B cell (primary cell): Measurements from ENCODE around the gene SIRT3. TPM values are rescaled to one million over a fixed set of nuclear protein-coding genes. Genes with fewer than 3 reads are reported as not detected.

ENCODE experiments used
- ATAC-seq: fragments of 200-7000 bp; cut with Tn5 transposase; one replicate; pipeline ENCODE4 v1.10.0; 2021; ENCODE audit warnings: low read depth, mild to moderate bottlenecking, moderate number of reproducible peaks, moderate library complexity
- CTCF ChIA-PET: fragments of 350-600 bp; sonication (Branson Sonifier 250); formaldehyde crosslinking; loops from one replicate; lab custom pipeline; 2021; ENCODE audit warnings: antibody characterized with exemption, inconsistent platforms; lab: Charles Lee
- POLR2A ChIA-PET: fragments of 350-600 bp; sonication (Branson Sonifier 250); formaldehyde crosslinking; loops from one replicate; lab custom pipeline; 2021; ENCODE audit warnings: antibody characterized with exemption; lab: Charles Lee
- DNase-seq: peaks from one replicate; pipeline ENCODE4 v3.0.0; 2013
- H2AFZ ChIP-seq: 2 replicates; pipeline ENCODE4 v1.6.1; 2012; ENCODE audit warnings: mild to moderate bottlenecking, low read depth, low read length; ENCODE audit not compliant: insufficient read depth, poor library complexity, severe bottlenecking
- H3K27ac ChIP-seq, 2 donors: 1 replicate in 1 of 2; 2 replicates in 1 of 2; pipeline ENCODE4 v1.5.1; 2012 to 2013; ENCODE audit warnings: low read length in 2 of 2, mild to moderate bottlenecking in 2 of 2, moderate library complexity in 1 of 2
- H3K27me3 ChIP-seq, 4 experiments: fragments of 200-600 bp in 1 of 4; sonication (generic) in 1 of 4; replicated peaks in 1 of 4; 1 replicate in 2 of 4; 2 replicates in 2 of 4; pipeline versions ENCODE4 v1.6.1 to v1.7.0; 2013 to 2016; ENCODE audit warnings: low read length in 3 of 4, mild to moderate bottlenecking in 2 of 4, mixed read lengths in 1 of 4, moderate library complexity in 1 of 4; ENCODE audit not compliant: insufficient read depth in 4 of 4, control insufficient read depth in 3 of 4; ENCODE audit errors: control extremely low read depth in 1 of 4
- H3K36me3 ChIP-seq, 2 experiments: replicated peaks in 1 of 2; 1 replicate in 1 of 2; 2 replicates in 1 of 2; pipeline versions ENCODE4 v1.6.1 to v1.7.1; 2013; ENCODE audit warnings: low read length in 1 of 2; ENCODE audit not compliant: insufficient read depth in 2 of 2, control insufficient read depth in 1 of 2; ENCODE audit errors: control extremely low read depth in 1 of 2, extremely low read depth in 1 of 2
- H3K4me1 ChIP-seq, 2 donors: fragments of 200-600 bp in 1 of 2; sonication (generic) in 1 of 2; 1 replicate in 1 of 2; 2 replicates in 1 of 2; pipeline versions ENCODE4 v1.5.1 to v1.6.1; 2013 to 2017; ENCODE audit warnings: low read length in 2 of 2; ENCODE audit not compliant: control insufficient read depth in 2 of 2, insufficient read depth in 2 of 2
- H3K4me2 ChIP-seq: replicated peaks from 2 replicates; pipeline ENCODE3; 2012; ENCODE audit warnings: mild to moderate bottlenecking, low read depth, low read length; ENCODE audit not compliant: poor library complexity, severe bottlenecking
- H3K4me3 ChIP-seq, 5 experiments: fragments of 200-600 bp in 1 of 5; sonication (generic) in 1 of 5; 1 replicate in 3 of 5; 2 replicates in 2 of 5; pipeline versions ENCODE4 v1.5.1 to v1.7.0; 2011 to 2016; ENCODE audit warnings: low read length in 4 of 5, mild to moderate bottlenecking in 4 of 5, low read depth in 2 of 5, control low read depth in 1 of 5, moderate library complexity in 1 of 5; ENCODE audit not compliant: insufficient read depth in 1 of 5; ENCODE audit errors: control extremely low read depth in 1 of 5, extremely low read depth in 1 of 5
- H3K79me2 ChIP-seq: fragments of 200-600 bp; sonication (generic); one replicate; pipeline ENCODE4 v1.6.0; 2016; ENCODE audit warnings: low read length; ENCODE audit not compliant: control insufficient read depth, insufficient read depth
- H3K9ac ChIP-seq: fragments of 200-600 bp; sonication (generic); 2 replicates; pipeline ENCODE4 v1.6.1; 2017; ENCODE audit warnings: mild to moderate bottlenecking, low read length, moderate library complexity
- H3K9me3 ChIP-seq, 3 donors: one replicate each; pipeline versions ENCODE4 v1.6.1 to v1.7.1; 2013; ENCODE audit warnings: low read length in 2 of 3; ENCODE audit not compliant: control insufficient read depth in 2 of 3, insufficient read depth in 1 of 3; ENCODE audit errors: control extremely low read depth in 1 of 3
- H4K20me1 ChIP-seq: 2 replicates; pipeline ENCODE4 v1.6.0; 2012; ENCODE audit warnings: mild to moderate bottlenecking, low read length; ENCODE audit not compliant: insufficient read depth, control insufficient read depth, poor library complexity, severe bottlenecking
- H3K27ac Mint-ChIP-seq: one replicate; pipeline ENCODE4 v1.8.0; 2021; ENCODE audit warnings: mixed read lengths
- H3K27me3 Mint-ChIP-seq: one replicate; pipeline ENCODE4 v1.8.0; 2021; ENCODE audit warnings: mixed read lengths
- H3K4me1 Mint-ChIP-seq: one replicate; pipeline ENCODE4 v1.8.0; 2021; ENCODE audit warnings: mixed read lengths
- H3K4me3 Mint-ChIP-seq: one replicate; pipeline ENCODE4 v1.8.0; 2021; ENCODE audit warnings: mixed read lengths
- H3K9me3 Mint-ChIP-seq: one replicate; pipeline ENCODE4 v1.8.0; 2022; ENCODE audit warnings: mixed read lengths; ENCODE audit not compliant: insufficient read depth
- EZH2 ChIP-seq: IDR thresholded peaks from 2 replicates; pipeline ENCODE4 v1.6.1; 2012; ENCODE audit warnings: borderline replicate concordance, low read depth, mild to moderate bottlenecking, moderate library complexity, low read length; ENCODE audit not compliant: insufficient read depth, poor library complexity, severe bottlenecking
- WGBS: methylation state at CpG from one replicate; pipeline ENCODE4 v1.1.5; 2013; ENCODE audit warnings: missing lambda C conversion rate; ENCODE audit not compliant: insufficient coverage; 5-methylcytosine and 5-hydroxymethylcytosine counted together
- intact Hi-C: fragments of 100-400 bp; cut with micrococcal nuclease; formaldehyde crosslinking; loops from one replicate; pipeline ENCODE4 v1.10.0; 2022
- polyA plus RNA-seq: library from polyadenylated mRNA; depleted of rRNA; stranded (reverse); fragments of >200 nt; gene quantifications from 2 replicates; pipeline ENCODE4 v1.2.3, GENCODE V29; 2012
- total RNA-seq, 2 donors: library from RNA; stranded (reverse); fragments of 120-200 nt in 1 of 2; gene quantifications; 1 replicate in 1 of 2; 2 replicates in 1 of 2; pipeline versions ENCODE4 v1.2.3 to v1.2.4, GENCODE V29; 2013 to 2022
- TF ChIP-seq, protein P1 (sequence below): fragments of 200-600 bp; IDR thresholded peaks from one replicate; pipeline ENCODE4 v1.8.0; 2022; ENCODE audit warnings: antibody characterized with exemption, mild to moderate bottlenecking

Gene SIRT3
- total and polyA plus RNA-seq, 2 donors (not counting 1 experiment from before 2014, with no cell fraction given), result 22.9 to 27.9 TPM

DNA sequence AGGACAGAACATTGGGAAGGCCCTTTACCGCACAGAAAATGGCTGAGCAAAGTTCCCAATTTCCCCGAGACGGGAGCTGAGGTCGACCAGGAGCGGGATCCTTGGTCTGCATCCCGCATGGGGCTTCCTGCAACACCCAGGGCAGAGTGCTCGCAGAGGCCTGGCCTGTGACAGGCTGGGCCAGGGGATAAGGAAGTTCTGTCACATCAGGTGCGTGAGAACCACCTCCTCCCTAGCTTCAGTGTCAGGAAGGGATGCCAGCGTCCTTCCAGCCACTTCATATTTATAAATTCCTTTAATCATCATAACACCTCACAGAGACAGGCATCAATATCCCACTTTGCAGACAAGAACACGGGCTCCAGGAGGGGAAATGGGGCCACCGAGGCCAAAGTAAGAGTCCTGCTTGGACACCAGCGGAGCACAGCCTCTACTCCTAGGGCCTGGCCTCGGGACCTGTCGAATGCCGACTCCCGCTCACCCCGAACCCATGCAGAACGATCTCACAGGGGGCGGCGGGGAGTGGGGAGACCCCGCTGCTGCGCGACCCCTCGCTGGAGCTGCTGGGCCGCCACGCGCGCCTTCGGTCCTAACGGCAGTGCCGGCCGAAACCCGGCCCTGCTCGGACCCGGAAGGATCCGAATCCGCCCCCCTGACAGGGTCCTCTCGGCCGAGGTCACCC is 29.5 kb downstream of the SIRT3 start:
- Histone ChIP-seq H3K4me2 (peak overlapping the region; percentile 98), H3K79me2 (peaks cover 73% of the 10 kb centered on the region), H3K9ac (peak overlapping the region; percentile 93), H3K36me3 (peaks cover 0 to 48% of the 10 kb centered on the region in 2 experiments), H4K20me1 (peaks cover 80% of the 10 kb centered on the region), H3K4me3 (peak overlapping the region; percentile 43 to 98 (median 89)), H3K27me3 (no peaks in the 10 kb centered on the region), H3K27ac (peak overlapping the region; percentile 71 to 96), H2AFZ (peak overlapping the region; percentile 64), H3K4me1 (peaks cover 26 to 44% of the 10 kb centered on the region in 2 donors), H3K9me3 (no peaks in the 10 kb centered on the region)
- ChIA-PET POLR2A (interaction anchor here (0.5 to 3.2 kb wide), 20 partner anchors 23 to 1177 kb away, joined by 3 to 25 read pairs (median 4); partner anchors contain the start of genes IFITM2, LRRC56, PGGHG and PNPLA2), CTCF (interaction anchor here (0.5 to 4.0 kb wide), 14 partner anchors 31 to 425 kb away, joined by 3 to 33 read pairs (median 4); partner anchors contain the start of gene PTDSS2)
- WGBS, result 3% methylated on average over 39 of the region's 39 CpGs
- TF ChIP-seq, protein P1, sequence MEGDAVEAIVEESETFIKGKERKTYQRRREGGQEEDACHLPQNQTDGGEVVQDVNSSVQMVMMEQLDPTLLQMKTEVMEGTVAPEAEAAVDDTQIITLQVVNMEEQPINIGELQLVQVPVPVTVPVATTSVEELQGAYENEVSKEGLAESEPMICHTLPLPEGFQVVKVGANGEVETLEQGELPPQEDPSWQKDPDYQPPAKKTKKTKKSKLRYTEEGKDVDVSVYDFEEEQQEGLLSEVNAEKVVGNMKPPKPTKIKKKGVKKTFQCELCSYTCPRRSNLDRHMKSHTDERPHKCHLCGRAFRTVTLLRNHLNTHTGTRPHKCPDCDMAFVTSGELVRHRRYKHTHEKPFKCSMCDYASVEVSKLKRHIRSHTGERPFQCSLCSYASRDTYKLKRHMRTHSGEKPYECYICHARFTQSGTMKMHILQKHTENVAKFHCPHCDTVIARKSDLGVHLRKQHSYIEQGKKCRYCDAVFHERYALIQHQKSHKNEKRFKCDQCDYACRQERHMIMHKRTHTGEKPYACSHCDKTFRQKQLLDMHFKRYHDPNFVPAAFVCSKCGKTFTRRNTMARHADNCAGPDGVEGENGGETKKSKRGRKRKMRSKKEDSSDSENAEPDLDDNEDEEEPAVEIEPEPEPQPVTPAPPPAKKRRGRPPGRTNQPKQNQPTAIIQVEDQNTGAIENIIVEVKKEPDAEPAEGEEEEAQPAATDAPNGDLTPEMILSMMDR, result no peak
- no peak for TF ChIP-seq EZH2
- no peak for ATAC-seq
- peak overlapping the region; percentile 98 for H3K4me3 Mint-ChIP-seq
- no peaks in the 10 kb centered on the region for H3K9me3 Mint-ChIP-seq
- DNase-seq, result no peak
- intact Hi-C loops, result loop anchor here (1.0 to 5.0 kb wide), 7 partner anchors 30 to 591 kb away; partner anchors contain the start of genes HRAS, LRRC56, PSMD13 and SIRT3
- H3K27me3 Mint-ChIP-seq, result no peaks in the 10 kb centered on the region
- H3K4me1 Mint-ChIP-seq, result peaks cover 60% of the 10 kb centered on the region
- peak overlapping the region; percentile 100 for H3K27ac Mint-ChIP-seq

DNA sequence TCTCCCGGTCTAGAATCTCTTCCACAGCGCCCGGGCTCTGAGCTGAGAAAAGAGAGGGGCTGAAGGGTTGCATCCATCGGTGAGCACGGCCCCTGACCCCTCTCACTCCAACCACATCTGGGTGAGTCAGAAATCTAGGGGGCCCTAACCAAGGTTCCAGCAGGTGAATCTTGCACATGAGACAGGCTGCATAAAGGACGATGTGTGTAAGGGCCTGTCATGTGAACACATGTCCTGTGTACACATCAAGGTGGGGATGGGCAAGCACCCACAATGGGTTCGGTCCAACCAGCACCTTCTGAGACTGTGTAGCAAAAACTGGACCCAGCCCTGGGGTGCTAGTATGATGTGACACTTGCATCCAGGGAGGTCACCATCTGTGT is 30.1 kb downstream of the SIRT3 start:
- peak overlapping the region; percentile 98 for H3K4me2 ChIP-seq
- TF ChIP-seq, protein P1, result no peak
- TF ChIP-seq EZH2, result no peak
- WGBS, result 86% methylated on average over 2 of the region's 7 CpGs
- H3K4me3 Mint-ChIP-seq, result peak overlapping the region; percentile 98
- H3K27ac Mint-ChIP-seq, result peak overlapping the region; percentile 100
- H3K4me1 ChIP-seq, result peaks cover 26 to 47% of the 10 kb centered on the region in 2 donors
- H3K9me3 ChIP-seq, result no peaks in the 10 kb centered on the region
- H3K27ac ChIP-seq, result no peak overlapping the region
- peak overlapping the region; percentile 93 for H3K9ac ChIP-seq
- ChIA-PET CTCF (interaction anchor here (1.3 to 4.0 kb wide), 4 partner anchors 45 to 244 kb away, joined by 4 to 33 read pairs (median 6); partner anchors contain the start of gene PTDSS2), POLR2A (interaction anchor here (0.9 to 3.2 kb wide), 2 partner anchors 30 to 209 kb away, joined by 3 to 25 read pairs; partner anchors contain the start of genes PSMD13, SIGIRR and SIRT3)
- no peaks in the 10 kb centered on the region for H3K9me3 Mint-ChIP-seq
- intact Hi-C loops, result loop anchor here (5.0 kb wide), 2 partner anchors 331 to 591 kb away; partner anchors contain the start of genes HRAS, LRRC56 and SLC25A22
- H4K20me1 ChIP-seq, result peaks cover 76% of the 10 kb centered on the region
- peaks cover 57% of the 10 kb centered on the region for H3K4me1 Mint-ChIP-seq
- H3K4me3 ChIP-seq, result peak overlapping the region in 4 of 5 experiments; percentile 87 to 98 (median 90)
- DNase-seq, result no peak
- no peak for ATAC-seq
- no peak overlapping the region for H2AFZ ChIP-seq
- H3K36me3 ChIP-seq, result peaks cover 0 to 43% of the 10 kb centered on the region in 2 experiments
- H3K27me3 Mint-ChIP-seq, result no peaks in the 10 kb centered on the region
- H3K27me3 ChIP-seq, result no peaks in the 10 kb centered on the region
- H3K79me2 ChIP-seq, result peaks cover 67% of the 10 kb centered on the region
